ENCODE results near the gene ARHGAP15.

Gene ARHGAP15

GRCh38 chr2:143171817-143172216 lies 42.6 kb downstream of the ARHGAP15 start:
- no peak for DNase-seq (ENCODE audit: low read depth)

- DNase-seq (ENCODE audit: low read depth) = no peak
Observed at GRCh38 chr2:143175438-143175837, 46.2 kb downstream of the ARHGAP15 start.

GRCh38 chr2:143176606-143177005 lies 47.4 kb downstream of the ARHGAP15 start:
- DNase-seq (ENCODE audit: low read depth) = no peak

DNA sequence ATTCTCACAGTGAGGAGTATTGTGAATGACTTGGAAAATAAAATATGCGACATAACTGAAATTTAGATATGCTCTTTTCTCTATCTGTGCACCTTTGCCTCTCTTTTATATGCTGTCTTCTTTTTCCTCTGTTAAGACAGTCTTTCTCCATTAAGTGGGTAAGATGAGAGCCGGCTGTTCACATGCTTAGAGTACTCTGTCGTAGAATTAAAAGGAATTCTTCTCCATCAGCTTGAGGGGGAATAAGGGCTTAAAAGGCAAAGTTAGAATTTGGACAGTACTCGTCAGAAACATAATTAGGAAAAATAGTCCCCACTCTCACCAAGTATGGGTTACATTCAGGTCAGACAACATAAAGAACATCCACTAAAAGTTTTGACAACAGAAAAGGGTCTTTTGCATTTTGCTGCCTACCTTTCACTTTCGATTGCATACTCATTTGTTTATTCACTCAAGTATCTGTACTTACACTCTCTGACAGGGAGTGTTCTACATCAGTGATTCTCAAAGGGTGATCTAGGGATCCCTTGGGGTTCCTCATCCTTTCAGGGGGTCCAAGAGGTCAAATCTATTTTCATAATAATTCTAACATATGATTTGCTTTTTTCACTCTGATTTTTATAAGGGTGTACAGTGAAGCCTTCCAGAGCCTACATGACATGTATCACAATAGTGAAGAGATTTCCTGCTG lies 48.0 kb downstream of the ARHGAP15 start:
- no peak for DNase-seq (ENCODE audit: low read depth)

DNA sequence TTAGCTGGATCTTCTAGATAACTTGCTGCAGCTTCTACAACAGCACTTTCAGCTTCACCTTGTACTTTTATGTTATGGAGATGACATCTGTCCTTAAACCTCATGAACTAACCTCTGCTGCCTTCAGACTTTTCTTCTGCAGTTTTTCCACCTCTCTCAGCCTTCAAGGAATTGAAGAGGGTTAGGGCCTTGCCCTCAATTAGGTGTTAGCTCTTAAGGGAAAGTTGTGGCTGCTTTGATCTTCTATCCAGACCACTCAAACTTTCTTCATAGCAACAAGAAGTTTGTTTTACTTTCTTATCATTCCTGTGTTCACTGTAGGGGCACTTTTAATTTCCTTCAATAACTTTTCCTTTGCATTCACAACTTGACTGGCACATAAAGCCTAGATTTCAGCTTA lies 52.3 kb downstream of the ARHGAP15 start:
- DNase-seq (ENCODE audit: low read depth) = no peak

DNA sequence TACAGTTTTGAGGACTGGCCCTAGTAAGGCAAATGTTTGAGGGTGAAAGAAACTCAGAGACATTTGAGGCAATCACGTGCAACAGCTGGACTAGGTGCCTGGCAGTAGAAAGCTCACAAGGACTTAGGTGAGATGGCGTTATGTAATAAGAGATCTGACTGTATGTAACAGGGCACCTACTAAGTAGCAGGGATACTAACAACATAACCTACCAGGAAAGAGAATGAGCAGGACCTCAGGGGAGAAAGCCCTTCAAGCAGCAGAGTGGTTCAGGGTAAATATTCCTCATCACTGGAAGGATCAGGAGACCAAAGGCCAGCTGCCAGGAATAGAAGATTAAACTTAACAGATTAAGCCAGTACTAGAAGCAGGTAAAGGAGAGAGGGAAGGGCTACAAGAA lies 53.4 kb downstream of the ARHGAP15 start:
- no peak for DNase-seq (ENCODE audit: low read depth)

GRCh38 chr2:143183804-143184463 lies 54.7 kb downstream of the ARHGAP15 start:
- no peak for DNase-seq (ENCODE audit: low read depth)

DNA sequence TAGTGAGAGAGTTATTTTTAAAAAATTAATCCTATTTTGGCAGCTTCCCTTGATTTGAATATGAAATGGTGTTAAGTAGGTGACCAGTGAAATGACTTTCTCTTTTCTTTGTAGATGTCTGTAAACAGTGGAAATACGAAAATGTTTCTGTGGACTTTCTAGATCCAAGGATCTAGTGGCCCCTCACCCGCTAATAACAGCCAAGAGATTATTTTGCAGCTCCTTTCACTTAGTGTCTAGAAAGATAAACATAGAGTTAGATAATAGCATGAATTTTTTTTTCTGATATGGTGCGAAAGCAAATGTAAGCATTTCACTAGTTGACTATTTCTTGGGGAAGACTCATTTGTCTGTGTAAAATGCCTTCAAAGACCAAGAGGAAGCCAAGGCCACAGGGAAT lies 57.7 kb downstream of the ARHGAP15 start:
- DNase-seq (ENCODE audit: low read depth) = no peak

GRCh38 chr2:143190431-143190830 lies 61.2 kb downstream of the ARHGAP15 start:
- no peak for DNase-seq (ENCODE audit: low read depth)

DNA sequence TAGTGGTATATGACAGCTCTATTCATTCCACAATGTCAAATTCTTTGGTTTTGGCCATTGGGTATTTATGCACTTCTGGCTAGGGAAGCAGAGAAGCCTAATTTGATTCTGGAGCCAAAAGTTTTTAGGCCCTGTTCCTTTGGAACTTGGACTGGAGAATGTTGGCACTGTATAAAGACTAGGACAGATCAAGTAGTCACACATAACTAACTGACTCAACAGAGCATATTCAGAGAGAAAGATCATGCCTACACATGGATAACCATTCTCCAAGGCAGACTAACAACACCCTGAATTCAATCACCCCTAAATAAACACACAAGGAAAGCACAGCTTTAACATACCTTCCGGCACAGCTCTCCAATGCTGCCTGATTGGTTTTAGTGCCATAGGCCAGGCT lies 62.9 kb downstream of the ARHGAP15 start:
- no peak for DNase-seq (ENCODE audit: low read depth)

DNA sequence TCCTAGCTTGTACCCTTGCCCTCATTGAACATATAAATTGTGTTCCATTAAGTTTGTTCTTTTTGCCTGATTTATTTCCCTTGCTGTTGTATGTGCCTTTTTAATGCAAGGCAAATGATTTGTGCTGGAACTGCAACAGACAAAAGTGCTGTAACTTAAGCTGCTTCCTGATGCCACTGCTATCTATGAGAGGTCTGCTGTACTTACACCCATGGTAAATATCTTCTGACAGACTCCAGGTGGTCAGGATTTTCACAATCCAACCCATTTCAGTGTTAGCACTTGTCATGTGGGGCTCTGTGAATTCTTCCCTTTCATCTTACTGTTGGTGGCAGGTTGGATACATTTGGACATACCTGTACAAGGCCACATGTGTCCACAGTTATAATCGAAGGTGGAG lies 63.5 kb downstream of the ARHGAP15 start:
- no peak for DNase-seq (ENCODE audit: low read depth)

DNA sequence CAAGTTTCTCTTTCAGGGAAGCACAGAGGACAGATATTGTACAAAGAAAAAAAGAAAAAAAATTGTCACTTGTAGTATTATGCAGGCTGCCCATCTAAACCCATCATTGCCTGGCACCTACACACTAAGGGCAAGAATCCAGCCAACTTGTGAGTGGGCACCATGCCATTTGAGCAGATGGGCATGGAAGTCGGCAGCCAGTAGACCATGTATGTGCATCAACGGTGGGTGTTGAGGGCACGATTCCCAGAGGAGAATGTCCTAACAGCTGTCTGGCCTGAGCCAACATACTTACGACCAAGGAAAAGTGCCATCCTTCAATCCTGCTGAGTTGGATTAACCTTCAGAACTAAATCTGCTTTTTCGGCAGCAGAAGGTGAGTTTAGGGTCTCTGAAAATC lies 63.9 kb downstream of the ARHGAP15 start:
- no peak for DNase-seq (ENCODE audit: low read depth)

DNA sequence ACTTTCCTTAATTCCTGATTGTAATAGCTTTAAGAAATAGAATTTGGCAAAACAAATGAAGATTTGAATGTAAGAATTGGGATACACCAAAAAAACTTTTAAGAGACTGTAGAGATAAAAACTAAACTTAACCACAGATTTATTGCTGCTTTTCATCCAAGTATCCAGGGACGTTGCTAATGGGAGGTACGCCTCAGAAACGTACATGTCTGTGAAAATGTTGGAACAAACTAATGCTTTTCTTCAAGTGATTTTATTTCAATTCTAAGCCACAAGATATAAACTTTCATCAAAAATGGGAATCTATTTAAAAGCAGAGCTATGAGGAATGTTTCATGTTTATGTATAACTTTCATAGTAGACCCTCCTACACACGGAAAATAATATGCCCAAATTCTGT lies 66.3 kb downstream of the ARHGAP15 start:
- no peak for DNase-seq (ENCODE audit: low read depth)

- no peak for DNase-seq (ENCODE audit: low read depth)
Observed at GRCh38 chr2:143204062-143204461, 74.8 kb downstream of the ARHGAP15 start.

DNA sequence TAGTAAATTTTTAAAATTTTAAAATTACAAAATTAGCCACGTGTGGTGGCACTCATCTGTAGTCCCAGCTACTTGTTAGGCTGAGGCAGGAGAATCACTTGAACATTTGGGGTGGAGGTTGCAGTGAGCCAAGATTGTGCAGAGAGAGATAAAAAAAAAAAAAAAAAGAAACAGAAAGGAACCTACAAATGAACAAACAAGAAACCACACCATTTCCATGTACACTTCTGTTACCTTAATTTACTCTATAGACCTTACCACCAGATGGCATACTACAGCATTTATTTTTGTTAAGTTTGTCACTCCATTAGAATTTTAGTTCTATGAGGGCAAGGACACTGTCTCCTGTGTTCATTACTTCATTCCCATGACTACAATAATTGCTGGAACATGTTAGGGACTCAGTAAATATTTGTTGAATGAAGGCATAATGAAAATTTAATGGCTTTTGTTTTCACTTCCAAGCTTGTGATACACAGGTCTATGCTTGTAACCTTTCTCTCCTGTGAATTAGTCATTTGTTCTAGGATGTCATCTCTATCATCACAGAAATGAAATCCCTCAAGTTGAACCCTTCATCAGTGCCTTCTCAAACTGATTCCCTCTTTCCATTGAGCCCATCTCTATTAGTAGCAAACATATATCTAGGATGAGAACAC lies 76.0 kb downstream of the ARHGAP15 start:
- no peak for DNase-seq (ENCODE audit: low read depth)

DNA sequence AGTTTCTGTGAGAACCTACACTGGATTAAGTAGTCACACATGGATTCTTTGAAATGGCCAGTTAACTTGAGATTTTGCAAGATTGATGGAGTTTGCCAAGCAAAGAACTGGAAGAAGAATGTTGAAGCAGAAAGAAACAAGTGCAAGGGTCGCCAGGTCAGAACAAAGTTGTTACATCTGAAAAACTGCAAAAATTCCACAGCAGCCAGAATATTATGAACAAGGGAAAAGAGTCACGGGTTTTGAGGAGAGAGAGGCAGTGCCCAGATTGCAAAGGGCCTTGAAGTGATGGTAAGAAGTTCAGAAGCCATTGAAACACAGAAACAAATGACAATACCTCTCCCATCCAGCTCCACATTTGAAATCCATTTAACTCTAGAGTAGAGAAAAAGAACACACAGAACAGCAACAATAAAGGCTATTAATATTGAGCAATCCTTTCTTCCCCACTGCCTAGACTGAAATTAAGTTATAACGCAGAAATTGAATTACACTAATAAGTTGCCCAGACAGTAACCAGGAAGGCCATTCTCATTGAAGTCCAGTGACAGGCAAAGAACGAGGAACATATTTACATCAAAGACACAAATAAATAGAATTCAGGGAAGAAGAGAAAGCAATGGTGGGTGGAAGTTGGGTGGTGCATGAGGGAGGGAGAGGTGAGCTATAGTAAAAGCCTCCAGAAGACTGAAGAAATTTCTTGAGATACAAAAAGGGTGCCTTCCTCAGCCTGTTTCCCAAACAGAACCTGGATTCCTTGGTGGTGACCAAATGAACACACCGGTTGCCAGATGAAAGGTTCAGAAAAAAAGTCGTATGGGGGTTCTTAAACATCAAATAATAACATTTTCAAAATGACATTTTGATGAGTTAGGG lies 80.6 kb downstream of the ARHGAP15 start:
- no peak for DNase-seq (ENCODE audit: low read depth)

- DNase-seq (ENCODE audit: low read depth) = no peak
Observed at GRCh38 chr2:143210446-143210819, 81.2 kb downstream of the ARHGAP15 start.

DNA sequence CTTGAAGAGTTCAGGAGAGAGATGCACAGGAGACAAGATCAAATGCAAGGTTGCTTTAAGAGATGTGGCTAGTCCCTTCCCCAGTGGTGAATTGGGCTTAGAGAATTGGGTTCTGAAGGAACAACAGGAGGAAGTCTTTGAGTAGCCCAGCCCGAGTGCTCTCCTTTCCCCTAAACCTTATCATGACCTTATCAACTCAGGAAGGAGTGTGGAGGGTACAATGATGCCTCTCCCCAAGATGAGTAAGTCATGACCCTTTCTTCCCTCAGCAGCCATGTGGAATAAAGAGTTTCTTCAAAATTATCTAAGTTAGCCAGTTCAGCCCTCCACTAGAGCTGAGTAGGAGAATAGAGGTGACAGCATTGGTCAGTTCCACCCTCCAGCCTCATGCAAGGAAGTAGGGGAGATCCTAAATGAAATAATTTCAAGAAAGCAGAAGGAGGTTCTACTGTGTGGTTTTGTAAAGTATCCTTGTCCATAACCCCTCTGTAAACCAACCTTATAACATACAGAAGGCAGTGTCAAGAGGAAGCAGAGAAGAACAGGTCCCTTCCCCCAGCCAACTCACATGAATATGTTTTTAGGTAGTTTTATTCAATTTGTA lies 88.4 kb downstream of the ARHGAP15 start:
- DNase-seq (ENCODE audit: low read depth) = no peak

DNA sequence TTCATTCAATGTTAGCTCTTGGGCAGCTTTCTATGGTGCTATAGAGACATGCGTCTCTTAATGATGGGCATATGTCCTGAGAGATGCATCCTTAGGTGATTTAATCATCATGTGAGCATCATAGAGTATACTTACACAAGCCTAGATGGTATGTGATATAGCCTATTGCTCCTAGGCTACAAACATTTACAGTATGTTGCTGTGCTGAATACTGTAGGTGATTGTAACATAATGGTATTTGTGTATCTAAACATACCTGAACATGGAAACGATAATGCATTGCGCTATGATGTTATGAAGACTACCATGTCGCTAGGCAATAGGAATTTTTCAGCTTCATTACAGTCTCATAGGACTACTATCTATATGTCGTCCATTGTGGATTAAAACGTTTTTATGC lies 89.4 kb downstream of the ARHGAP15 start:
- DNase-seq (ENCODE audit: low read depth) = no peak

DNA sequence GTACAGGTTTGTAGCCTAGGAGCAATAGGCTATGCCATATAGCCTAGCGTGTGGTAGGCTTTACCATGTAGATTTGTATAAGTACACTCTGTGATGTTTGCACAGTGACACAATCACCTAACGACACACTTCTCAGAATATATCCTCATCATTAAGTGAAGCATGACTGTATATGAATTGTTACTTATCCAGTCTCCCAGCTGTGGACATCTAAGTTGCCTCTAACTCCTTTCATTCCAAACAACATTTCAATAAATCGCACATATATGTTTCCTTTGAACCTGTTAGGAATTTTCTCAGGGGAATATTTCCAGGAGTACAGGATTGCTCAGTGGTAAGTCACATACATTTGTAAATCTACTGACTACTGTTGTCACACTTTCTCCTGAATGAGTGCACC lies 90.0 kb downstream of the ARHGAP15 start:
- DNase-seq (ENCODE audit: low read depth) = no peak

DNA sequence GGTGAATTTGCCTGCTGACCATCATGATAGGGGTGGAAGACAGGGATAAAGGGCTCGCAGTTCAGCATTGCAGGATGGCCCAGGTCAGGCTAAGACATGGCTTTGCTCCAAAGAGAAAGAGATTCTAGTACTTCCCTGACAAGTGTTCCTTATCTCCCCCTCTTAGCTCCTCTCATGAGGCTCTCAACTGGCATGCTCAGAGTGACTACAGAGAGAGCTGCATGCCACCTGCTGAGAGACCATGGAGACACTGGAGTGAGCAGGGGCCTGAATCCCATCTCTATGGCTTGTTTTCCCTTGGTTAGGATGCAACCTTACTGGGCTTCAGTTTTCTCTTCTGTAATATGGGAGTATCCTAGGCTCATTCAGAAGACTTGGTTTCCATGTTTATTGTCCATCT lies 94.3 kb downstream of the ARHGAP15 start:
- no peak for DNase-seq (ENCODE audit: low read depth)

GRCh38 chr2:143225931-143226330 lies 96.7 kb downstream of the ARHGAP15 start:
- no peak for DNase-seq (ENCODE audit: low read depth)

All from T-helper 22 cell (primary cell).